ENCODE results near the gene SLIT3.

GRCh38 chr5:169218176-169218575 lies 82.8 kb downstream of the SLIT3 start:
- TF ChIP-seq CTCF (IDR thresholded peaks at IDR 0.05; ENCODE audit: low read depth, low read length, poor library complexity, severe bottlenecking) (no peak), EZH2phosphoT487 (IDR thresholded peaks at IDR 0.05; ENCODE audit: borderline replicate concordance, low read length) (no peak)

Measured in DOHH2 (cell line).